ENCODE data around the gene FABP7.

The FABP7 gene

DNA sequence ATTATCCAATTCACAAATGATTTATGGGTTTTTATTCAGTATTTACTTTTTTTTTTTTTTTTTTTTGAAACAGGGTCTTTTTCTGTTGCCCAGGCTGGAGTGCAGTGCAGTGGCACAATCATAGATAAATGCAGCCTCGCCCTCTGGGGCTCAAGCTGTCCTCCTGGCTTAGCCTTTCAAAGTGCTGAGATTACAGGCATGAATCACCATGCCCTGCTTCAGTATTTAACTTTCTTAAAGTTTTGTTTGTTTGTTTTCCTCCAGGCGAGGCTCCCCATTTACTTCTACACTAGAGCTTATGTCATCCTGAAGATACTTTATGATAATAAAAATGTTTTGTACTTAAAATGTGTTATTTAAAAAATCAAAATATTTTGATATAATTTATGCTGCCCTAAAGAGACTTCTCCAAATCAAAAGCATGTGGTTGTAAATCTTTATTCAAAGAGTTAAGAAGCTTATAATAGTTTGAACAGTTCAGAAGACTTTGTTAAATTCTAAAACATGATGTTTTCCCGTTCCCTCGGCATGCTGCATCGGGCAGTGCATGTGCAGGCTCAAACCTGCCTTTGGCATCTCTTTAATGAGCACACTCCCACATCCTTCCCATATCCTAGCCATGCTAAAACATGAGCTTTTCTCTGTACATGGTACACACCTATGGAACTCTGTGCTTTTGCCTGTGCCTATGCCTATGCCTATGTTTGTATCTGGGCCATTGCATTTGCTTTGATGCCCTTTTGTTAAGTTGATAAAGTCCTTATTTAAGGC, 20.6 kb downstream of the FABP7 start:
- Mint-ChIP-seq H3K27me3 (peaks cover 7% of the 10 kb centered on the region), H3K9me3 (no peaks in the 10 kb centered on the region), H3K4me1 (peaks cover 6% of the 10 kb centered on the region), H3K4me3 (no peak overlapping the region), H3K27ac (no peak overlapping the region)
- ATAC-seq (no peak), DNase-seq (no peak)

DNA sequence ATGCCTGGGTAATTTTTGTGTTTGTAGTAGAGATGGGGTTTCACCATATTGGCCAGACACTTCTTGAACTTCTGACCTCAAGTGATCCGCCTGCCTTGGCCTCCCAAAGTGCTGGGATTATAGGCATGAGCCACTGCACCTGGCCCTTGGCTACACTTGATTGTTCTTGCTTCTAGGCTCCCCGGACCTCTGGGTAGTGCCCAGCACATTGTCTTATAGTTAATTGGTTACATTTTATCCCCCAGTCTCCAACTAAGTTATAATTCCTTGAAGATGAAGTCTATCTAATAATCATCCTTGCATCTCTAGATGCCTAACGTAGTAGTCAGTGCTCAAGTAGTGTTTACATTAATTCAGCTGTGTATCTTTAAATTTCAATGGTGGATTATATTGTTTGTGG, 21.4 kb downstream of the FABP7 start:
- Mint-ChIP-seq H3K4me1 (peaks cover 6% of the 10 kb centered on the region), H3K4me3 (no peak overlapping the region), H3K27ac (no peak overlapping the region), H3K9me3 (no peaks in the 10 kb centered on the region), H3K27me3 (peaks cover 7% of the 10 kb centered on the region)
- ATAC-seq: no peak
- no peak for DNase-seq

DNA sequence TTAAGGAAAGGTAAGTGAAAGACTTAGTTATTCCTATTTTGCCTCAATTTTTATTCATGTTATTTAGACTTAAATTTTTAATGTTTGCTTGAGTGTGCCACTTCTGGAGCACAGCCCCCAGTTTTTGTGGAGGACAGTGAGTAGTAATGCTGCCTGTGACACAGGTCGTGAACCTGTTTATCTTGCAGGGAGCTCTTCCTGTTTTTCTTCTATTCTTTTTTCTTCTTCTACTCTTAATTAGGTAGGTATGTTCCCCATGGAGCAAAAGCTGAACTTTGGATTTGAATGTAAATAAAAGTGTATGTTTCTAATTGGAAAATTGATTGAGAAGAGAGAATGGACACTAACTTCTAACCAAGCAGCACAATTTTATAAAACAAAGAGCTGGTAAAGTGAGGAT, 21.9 kb downstream of the FABP7 start:
- Mint-ChIP-seq H3K9me3 (no peaks in the 10 kb centered on the region), H3K27me3 (peaks cover 7% of the 10 kb centered on the region), H3K27ac (no peak overlapping the region), H3K4me3 (no peak overlapping the region), H3K4me1 (peaks cover 6% of the 10 kb centered on the region)
- no peak for ATAC-seq
- no peak for DNase-seq

DNA sequence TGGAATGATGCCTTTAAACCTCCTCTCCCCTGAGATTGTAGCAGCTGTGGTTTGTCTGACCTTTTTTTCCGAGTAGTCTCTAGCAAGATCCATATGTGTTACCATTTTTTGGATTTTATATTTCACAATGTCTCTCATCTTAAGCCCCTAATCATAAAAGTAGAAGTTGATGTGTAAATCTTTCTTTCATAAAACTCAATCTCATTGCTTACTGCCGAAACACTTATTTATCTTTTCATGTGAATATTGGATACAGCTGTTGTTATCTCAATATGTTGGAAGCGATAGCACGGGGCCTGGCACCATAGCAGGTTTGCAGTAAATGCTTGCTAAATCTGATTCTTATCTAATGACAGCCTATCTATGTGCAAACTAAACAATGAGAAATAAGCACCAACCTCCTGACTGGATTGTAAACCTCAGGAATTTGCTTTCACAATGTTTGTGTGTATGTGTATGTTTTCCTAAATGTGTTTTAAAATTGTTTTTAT, 23.7 kb downstream of the FABP7 start:
- H3K27me3 Mint-ChIP-seq: peaks cover under 1% of the 10 kb centered on the region
- DNase-seq (no peak), ATAC-seq (no peak)
- H3K4me3 Mint-ChIP-seq: no peak overlapping the region
- no peaks in the 10 kb centered on the region for H3K4me1 Mint-ChIP-seq
- H3K27ac Mint-ChIP-seq: no peak overlapping the region
- H3K9me3 Mint-ChIP-seq: no peaks in the 10 kb centered on the region

GRCh38 chr6:122804962-122805485, 25.5 kb downstream of the FABP7 start:
- no peak for DNase-seq
- Mint-ChIP-seq H3K27me3 (no peaks in the 10 kb centered on the region), H3K27ac (no peak overlapping the region), H3K4me3 (no peak overlapping the region), H3K4me1 (no peaks in the 10 kb centered on the region), H3K9me3 (no peaks in the 10 kb centered on the region)
- ATAC-seq: no peak

- Mint-ChIP-seq H3K4me3 (no peak overlapping the region), H3K4me1 (no peaks in the 10 kb centered on the region), H3K27me3 (no peaks in the 10 kb centered on the region), H3K27ac (no peak overlapping the region), H3K9me3 (no peaks in the 10 kb centered on the region)
- DNase-seq (no peak), ATAC-seq (no peak)
Observed at GRCh38 chr6:122806291-122806690, 26.8 kb downstream of the FABP7 start.

GRCh38 chr6:122808121-122808885, 28.8 kb downstream of the FABP7 start:
- no peaks in the 10 kb centered on the region for H3K27me3 Mint-ChIP-seq
- no peak overlapping the region for H3K4me3 Mint-ChIP-seq
- no peak for DNase-seq
- H3K27ac Mint-ChIP-seq: no peak overlapping the region
- ATAC-seq: no peak
- H3K4me1 Mint-ChIP-seq: no peaks in the 10 kb centered on the region
- H3K9me3 Mint-ChIP-seq: no peaks in the 10 kb centered on the region

- H3K27ac Mint-ChIP-seq: no peak overlapping the region
- H3K4me3 Mint-ChIP-seq: no peak overlapping the region
- no peaks in the 10 kb centered on the region for H3K27me3 Mint-ChIP-seq
- no peaks in the 10 kb centered on the region for H3K4me1 Mint-ChIP-seq
- no peaks in the 10 kb centered on the region for H3K9me3 Mint-ChIP-seq
- DNase-seq (no peak), ATAC-seq (no peak)
Observed at GRCh38 chr6:122809001-122809400, 29.5 kb downstream of the FABP7 start.

- Mint-ChIP-seq H3K27ac (no peak overlapping the region), H3K4me1 (no peaks in the 10 kb centered on the region), H3K4me3 (no peak overlapping the region), H3K9me3 (no peaks in the 10 kb centered on the region), H3K27me3 (no peaks in the 10 kb centered on the region)
- DNase-seq: no peak
- ATAC-seq: no peak
Observed at GRCh38 chr6:122809691-122810090, 30.2 kb downstream of the FABP7 start.

GRCh38 chr6:122810189-122810588, 30.7 kb downstream of the FABP7 start:
- Mint-ChIP-seq H3K4me3 (no peak overlapping the region), H3K27me3 (no peaks in the 10 kb centered on the region), H3K4me1 (no peaks in the 10 kb centered on the region), H3K27ac (no peak overlapping the region), H3K9me3 (no peaks in the 10 kb centered on the region)
- no peak for DNase-seq
- no peak for ATAC-seq

DNA sequence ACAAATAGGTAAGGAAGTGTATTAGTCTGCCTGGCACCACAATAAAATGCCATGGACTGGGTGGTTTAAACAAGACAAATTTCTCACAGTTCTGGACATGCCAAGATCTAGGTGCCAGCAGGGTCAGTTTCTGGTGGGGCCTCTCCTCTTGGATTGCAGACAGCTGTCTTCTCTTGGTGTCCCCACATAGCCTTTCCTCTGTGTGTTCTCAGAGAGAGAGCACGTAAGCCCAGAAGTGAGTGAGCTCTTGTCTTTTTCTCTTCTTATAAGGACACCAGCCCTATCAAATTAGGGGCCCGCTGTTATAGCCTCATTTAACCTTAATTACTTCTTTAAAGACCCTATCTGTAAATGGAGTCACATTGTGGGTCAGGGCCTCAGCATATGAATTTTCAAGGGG, 37.8 kb downstream of the FABP7 start:
- ATAC-seq (no peak), DNase-seq (no peak)
- Mint-ChIP-seq H3K27ac (no peak overlapping the region), H3K4me3 (no peak overlapping the region), H3K27me3 (no peaks in the 10 kb centered on the region), H3K9me3 (no peaks in the 10 kb centered on the region), H3K4me1 (no peaks in the 10 kb centered on the region)

- no peaks in the 10 kb centered on the region for H3K9me3 Mint-ChIP-seq
- no peak for DNase-seq
- no peaks in the 10 kb centered on the region for H3K27me3 Mint-ChIP-seq
- no peak overlapping the region for H3K4me3 Mint-ChIP-seq
- H3K27ac Mint-ChIP-seq: no peak overlapping the region
- no peaks in the 10 kb centered on the region for H3K4me1 Mint-ChIP-seq
- no peak for ATAC-seq
Observed at GRCh38 chr6:122817766-122818165, 38.2 kb downstream of the FABP7 start.

DNA sequence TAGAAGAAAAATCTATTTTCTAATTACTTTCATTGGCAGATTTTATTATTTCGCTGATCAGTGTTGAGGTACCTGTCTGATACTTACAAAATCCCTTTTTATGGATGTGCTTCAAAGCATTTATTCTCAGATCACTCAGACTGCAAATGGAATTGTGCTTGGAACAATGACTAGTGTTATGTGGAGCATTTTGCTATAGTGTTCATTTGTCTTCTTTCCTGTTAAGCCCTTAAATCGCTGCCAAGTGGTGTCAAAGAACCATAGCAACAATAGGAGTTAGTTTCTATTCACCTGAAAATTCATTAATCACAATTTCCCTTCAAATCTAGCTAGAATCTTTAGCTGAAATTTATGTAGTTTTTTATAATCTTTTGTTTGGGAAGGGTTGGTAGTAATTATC, 39.4 kb downstream of the FABP7 start:
- no peaks in the 10 kb centered on the region for H3K27me3 Mint-ChIP-seq
- no peak overlapping the region for H3K27ac Mint-ChIP-seq
- ATAC-seq: no peak

GRCh38 chr6:122821095-122821494, 41.6 kb downstream of the FABP7 start:
- Mint-ChIP-seq H3K9me3 (no peaks in the 10 kb centered on the region), H3K4me3 (no peak overlapping the region), H3K27me3 (no peaks in the 10 kb centered on the region), H3K4me1 (no peaks in the 10 kb centered on the region), H3K27ac (no peak overlapping the region)
- DNase-seq: no peak
- no peak for ATAC-seq

More for the DNA sequence above, 39.4 kb downstream of the FABP7 start:
- Mint-ChIP-seq H3K4me3 (no peak overlapping the region), H3K4me1 (no peaks in the 10 kb centered on the region), H3K9me3 (no peaks in the 10 kb centered on the region)
- no peak for DNase-seq

DNA sequence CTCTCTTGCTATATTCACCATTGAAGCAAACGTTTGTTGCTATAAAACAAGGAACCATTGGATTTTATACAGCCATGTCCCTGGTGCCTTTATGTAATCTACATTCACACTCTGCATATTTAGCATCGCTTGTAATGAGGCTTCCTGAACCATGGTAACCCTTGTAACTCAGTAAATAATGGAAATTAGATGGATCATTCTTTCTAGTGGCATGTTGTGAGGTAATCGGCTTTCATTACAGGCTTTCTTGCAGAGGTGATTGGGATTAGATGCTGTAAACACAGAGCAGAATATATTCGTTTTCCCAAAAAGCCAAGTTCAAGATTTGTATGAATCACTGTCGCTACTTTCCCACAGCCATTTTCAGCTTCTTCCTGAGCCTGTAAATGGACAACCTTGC, 45.6 kb downstream of the FABP7 start:
- ATAC-seq (no peak), DNase-seq (no peak)
- Mint-ChIP-seq H3K27ac (no peak overlapping the region), H3K4me1 (no peaks in the 10 kb centered on the region), H3K27me3 (peaks cover 6% of the 10 kb centered on the region), H3K9me3 (no peaks in the 10 kb centered on the region), H3K4me3 (no peak overlapping the region)

DNA sequence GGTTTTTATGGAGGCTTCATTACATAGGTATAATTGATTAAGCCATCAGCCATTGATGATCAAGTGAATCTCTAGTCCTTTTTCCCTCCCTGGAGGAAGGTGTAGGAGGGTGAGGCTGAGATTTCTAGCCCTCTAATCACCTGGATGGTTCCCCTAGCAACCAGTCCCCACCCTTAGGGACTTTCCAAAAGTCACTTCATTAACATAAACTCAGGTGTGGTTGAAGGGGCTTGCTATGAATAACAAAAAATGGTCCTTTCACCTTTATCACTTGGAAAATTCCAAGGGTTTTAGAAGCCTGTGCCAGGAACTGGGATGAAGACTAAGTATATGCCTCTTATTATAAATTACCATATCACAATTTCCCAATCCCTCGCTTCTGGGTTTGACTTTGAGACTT, 49.9 kb downstream of the FABP7 start:
- no peak for ATAC-seq
- H3K4me3 Mint-ChIP-seq: no peak overlapping the region
- peaks cover 14% of the 10 kb centered on the region for H3K27me3 Mint-ChIP-seq
- H3K27ac Mint-ChIP-seq: no peak overlapping the region
- DNase-seq: no peak
- no peaks in the 10 kb centered on the region for H3K4me1 Mint-ChIP-seq
- H3K9me3 Mint-ChIP-seq: no peaks in the 10 kb centered on the region
